Measurements from ENCODE around the gene GDPD2.

Gene GDPD2

DNA sequence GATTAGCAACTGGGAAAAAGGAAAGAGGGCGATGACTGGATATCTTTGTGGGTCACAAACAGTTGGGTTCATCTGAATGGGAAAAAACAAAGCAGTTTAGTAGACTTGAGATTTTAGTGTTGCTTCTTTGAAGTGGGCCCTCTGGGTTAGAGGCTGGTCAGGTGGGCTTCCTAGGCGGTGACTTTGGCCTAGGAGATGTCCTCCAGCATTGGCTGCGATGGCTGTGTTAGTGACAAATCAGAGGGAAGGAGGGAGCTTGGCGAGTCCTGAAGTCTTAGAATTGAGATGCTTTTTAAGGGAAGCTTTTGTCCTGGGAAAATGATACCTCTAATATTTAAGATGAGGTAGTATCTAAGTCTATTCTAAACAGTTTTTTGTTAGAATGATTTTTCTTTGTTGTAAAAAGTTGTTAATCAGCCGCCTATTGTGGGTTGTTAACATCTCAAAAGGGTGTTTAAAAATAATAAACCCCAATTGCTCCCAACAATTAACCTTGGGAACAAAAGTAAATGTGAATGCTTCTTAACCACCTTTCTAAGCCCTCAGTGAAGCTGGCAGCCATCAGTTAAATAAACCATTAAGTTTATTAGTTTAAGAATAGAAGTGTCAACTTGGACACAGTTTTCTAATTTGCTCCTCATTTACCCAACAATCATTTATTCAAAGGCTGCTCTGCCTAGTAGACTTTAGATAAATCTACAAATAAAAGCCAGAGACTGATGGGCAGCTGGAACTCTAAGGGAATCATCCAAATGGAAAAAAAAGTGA is 53.2 kb downstream of the GDPD2 start:
- no peak for DNase-seq (ENCODE audit: low read depth in 2 of 2)

DNA sequence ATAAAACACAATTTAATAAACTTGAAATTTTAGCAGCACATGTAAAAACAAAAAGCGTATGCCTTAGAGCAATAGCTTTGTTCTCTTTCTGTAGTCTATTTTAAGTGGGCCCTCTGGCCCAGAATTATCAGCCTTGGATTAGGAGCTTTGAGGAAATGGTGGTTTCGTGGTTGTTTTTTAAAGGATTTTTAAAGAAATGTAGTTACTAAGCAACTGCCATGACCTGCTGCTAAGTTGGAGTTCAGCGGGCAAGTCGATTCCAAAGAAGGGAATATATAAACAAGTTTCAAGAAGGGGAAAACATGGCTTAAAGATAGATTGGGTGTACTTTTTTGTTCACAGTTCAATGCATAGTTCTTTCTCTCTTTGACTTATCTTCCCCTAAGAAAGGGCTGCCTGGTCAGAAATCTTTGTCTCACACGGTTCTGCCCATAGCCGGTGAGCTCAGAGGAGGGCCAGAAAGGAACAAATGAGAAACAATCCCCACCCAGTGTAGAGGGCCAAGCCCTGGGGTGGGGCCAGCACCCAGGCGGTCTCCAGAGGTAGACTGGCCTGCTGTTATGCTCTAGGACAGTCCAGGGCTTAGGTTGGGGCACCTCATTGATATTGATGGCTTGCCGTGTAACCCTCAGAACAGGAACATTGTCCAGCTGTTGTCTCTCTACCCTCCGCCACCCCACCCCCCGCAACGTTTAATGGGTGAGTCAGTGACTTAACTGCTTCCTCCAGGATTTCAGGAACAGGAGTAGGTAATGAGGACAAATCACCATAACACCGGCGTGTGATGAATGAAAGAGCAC is 54.0 kb downstream of the GDPD2 start:
- no peak for DNase-seq (ENCODE audit: low read depth in 2 of 2)

DNA sequence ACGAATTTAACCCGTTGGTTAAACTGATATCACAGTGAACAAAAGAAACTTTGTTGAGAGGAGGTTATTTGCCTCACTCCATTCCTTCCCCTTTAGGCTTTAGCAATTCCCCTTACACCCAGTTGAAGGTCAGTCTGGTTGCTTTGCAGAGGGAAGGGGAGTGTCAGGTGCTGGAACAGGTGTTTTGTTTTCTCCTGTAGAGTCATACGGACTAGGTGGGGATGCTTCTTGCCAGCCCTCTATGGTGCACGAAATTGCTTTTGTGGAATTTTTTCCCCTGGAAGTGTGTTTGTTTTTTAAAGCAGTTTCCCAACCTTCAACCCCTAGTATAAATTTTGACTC is 54.6 kb downstream of the GDPD2 start:
- no peak for DNase-seq (ENCODE audit: low read depth in 2 of 2)

DNA sequence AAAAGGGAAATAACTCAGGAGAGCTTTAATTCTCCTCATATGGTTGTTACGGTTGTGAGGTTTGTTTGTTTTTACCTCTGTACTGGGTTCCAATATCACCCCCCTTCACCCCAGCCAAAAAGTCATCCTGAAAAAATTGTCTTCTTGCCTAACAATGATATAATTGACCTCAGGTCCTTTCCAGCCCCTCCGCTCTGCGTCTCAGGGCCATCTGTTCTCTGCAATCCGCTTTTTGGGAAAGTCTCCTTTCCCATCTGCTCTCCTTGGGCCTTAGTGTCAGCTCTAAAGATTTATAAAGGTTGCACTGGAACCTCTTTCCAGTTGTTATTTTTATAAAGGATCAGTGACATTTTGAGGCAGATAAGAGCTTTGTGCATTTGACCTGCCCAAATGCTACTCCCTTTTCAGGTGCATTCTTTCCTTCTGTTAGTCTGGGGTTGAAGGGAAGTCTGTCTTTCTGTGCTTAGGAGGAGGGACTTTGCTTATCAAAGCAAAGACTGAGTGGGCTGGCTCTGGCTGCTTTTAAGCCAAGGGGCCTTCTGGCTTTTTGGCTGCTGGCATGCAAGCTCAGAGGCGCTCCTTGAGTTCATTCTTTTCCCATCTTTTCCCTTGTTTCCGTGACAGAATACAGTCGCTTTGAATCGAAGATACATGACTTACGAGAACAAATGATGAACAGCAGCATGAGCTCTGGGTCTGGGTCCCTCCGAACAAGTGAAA is 55.6 kb downstream of the GDPD2 start:
- no peak for DNase-seq (ENCODE audit: low read depth in 2 of 2)

DNA sequence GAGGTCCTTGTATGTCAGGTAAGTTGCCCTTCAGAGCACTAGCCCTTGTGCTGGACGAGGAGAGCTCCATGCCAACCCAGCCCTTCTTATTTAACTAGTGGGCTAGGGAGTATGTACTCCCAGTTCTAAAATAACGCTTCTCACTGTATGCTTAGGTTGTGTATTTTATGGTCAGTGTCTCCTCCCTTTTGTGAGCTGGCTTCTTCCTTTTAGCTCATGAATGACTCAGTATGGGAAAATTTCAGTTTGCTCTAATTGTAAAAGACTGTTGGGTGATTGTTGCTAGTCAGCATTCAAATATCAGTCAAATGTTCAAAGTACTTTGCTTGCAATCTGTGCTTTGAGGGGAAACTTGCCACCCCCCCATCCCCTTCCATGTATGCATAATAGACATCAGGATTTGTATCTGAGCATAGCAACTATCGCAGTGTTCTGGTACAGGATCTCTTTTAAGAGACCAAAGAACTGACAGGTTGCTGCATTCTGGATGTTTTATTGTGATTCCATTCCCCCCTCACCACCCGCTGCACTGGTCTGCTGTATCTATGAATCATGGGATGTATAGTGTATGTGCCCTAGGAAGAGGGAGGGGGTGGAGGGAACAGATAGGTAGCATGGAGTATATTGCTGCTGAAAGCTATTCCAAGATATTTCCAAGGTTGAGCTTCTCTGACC is 56.3 kb downstream of the GDPD2 start:
- DNase-seq (ENCODE audit: low read depth in 2 of 2): no peak

DNA sequence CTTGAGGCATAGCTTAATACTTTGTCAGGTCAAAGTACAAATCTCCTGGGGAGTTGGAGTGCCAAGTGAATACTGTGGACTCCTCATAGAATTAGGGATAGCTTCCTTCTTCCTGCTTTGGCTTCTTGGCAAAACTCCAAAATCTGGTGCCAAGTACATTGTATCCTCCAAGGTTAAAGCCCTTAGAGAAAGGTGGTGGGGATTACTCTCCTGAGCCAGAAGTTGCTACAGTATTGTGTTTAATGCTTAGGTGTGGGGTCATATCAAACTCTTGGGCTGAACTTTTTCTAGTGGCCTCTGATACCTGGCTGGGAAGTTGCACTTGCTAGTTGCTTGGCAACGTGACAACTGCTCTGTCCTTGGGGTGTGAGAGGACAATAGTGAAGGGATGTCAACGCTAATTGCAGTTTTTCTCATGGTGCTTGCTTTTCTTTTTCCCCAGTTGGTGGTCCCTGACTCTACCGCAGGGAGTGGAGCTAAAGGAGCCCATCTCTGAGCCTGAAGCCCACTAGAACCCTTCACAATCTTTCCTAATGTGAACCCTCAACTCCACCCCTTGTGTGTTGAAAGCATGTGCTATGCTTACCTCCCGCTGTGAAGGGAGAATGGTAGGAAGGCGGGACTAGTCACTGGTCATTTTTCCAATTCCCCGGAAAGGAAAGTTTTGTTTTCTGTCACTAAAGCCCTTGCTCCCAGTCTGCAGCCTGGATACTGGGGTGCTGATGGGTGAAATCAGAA is 57.0 kb downstream of the GDPD2 start:
- DNase-seq (ENCODE audit: low read depth in 2 of 2): no peak

DNA sequence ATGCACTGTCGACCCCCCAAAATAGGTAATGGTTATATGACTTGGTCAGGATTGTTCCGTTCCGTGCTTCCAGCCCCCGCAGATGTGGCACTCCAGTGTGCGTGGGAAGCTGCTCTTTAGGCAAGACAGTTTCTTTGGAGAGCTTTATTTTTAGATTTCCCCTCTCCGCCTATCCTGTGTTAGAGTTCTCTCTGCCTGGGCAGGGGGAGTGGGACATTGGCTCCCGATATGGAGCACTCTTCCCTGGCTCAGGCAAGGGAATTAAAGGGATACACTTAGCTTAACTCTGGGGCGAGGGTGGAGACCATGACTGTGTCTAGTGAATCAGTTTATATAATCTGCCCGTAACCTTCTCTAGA is 57.5 kb downstream of the GDPD2 start:
- DNase-seq (ENCODE audit: low read depth in 2 of 2): no peak

DNA sequence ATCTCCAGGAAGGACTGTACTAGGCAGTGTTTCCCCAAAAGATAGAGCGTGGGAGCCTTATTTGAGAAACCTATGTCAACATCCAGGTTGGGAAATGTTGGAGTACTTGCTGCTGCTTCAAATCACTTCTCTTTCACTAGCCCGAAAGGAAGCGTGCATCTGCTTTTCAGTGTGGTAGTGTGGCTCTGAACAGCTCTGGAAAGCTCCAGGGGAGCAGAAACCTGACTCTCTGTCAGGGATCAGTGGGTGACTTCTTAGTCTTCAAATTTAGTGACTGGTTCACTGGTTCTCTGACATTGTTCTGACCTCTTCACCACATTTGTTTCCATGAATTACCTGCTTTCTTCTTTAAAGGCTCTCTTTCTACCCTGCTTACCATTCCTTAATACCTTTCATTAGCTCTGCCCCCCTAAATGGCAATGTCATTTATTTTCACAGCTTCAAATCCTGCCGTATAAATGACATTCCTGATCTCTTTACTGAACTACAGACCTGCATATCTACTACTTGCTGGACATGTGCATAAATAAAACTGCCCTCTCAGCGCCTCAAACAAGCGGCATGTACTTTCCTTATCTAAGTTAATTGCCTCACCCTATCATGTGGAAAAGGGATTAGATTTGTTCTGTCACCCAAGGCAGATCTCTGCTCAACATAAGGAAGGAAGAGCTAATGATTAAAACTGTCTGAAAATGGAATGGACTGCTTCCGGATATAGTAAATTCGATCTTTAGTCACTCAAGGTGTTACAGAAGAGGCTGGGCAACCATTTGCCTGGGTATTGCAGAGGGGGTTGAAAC is 58.6 kb downstream of the GDPD2 start:
- DNase-seq (ENCODE audit: low read depth in 2 of 2): no peak

DNA sequence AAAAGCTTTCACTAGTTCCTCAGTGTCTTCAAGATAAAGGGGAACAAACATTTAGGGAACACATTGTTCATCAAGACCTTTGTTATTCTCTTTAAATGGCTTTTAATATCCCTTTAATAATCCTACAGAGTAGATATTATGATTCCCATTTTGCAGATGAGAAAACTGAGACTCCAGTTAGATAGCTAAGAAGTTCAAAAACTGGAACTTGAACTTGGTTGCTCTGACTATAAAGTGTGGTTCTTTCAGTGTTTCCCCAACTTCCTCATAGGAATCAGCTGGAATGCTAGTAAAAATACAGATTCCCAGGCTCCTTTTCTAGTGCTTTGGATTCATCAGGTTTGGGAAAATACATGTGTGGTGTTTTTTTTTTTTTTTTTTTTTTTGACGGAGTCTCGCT is 59.2 kb downstream of the GDPD2 start:
- DNase-seq (ENCODE audit: low read depth in 2 of 2): no peak

Data from stimulated activated CD8-positive, alpha-beta memory T cell treated with anti-CD3 and anti-CD28 coated beads, Interleukin-15, amount 100 ng/mL, for 4 hours (primary cell).